ENCODE measurements around the gene PDCD6IP.
"Not testable (repeated sequence)": the region's sequence is repeated elsewhere in the genome, so short reads cannot be mapped to it uniquely, and the experiment has no call there.

Gene PDCD6IP

GRCh38 chr3:33831053-33831452 is 32.6 kb downstream of the PDCD6IP start:
- Histone ChIP-seq H3K36me3 (ENCODE audit: insufficient read depth) (no peaks in the 10 kb centered on the region), H3K27ac (no peak overlapping the region)
- no peak for TF ChIP-seq CTCF (conservative IDR thresholded peaks at IDR 0.05; ENCODE audit: low read depth, low read length)

GRCh38 chr3:33833408-33834095 is 35.1 kb downstream of the PDCD6IP start:
- Histone ChIP-seq H3K4me1 (ENCODE audit: low read depth, poor library complexity, severe bottlenecking) (no peaks in the 10 kb centered on the region), H3K4me3 (IDR thresholded peaks at IDR 0.05; ENCODE audit: insufficient read depth, low read depth, low read length) (no peak overlapping the region), H2AFZ (ENCODE audit: low read depth) (no peak overlapping the region), H4K20me1 (ENCODE audit: insufficient read depth) (no peaks in the 10 kb centered on the region), H3K79me2 (ENCODE audit: insufficient read depth, low read depth) (no peaks in the 10 kb centered on the region), H3K9ac (no peak overlapping the region), H3K36me3 (ENCODE audit: insufficient read depth) (no peaks in the 10 kb centered on the region), H3K27ac (no peak overlapping the region), H3K27me3 (ENCODE audit: insufficient read depth, low read depth) (no peaks in the 10 kb centered on the region), H3K4me2 (no peak overlapping the region)
- no peak for TF ChIP-seq CTCF (conservative IDR thresholded peaks at IDR 0.05; ENCODE audit: low read depth, low read length)

More at GRCh38 chr3:33831053-33831452, 32.6 kb downstream of the PDCD6IP start:
- H3K4me3 ChIP-seq (IDR thresholded peaks at IDR 0.05; ENCODE audit: insufficient read depth, low read depth, low read length) = no peak overlapping the region
- H4K20me1 ChIP-seq (ENCODE audit: insufficient read depth) = no peaks in the 10 kb centered on the region
- no peaks in the 10 kb centered on the region for H3K4me1 ChIP-seq (ENCODE audit: low read depth, poor library complexity, severe bottlenecking)
- H2AFZ ChIP-seq (ENCODE audit: low read depth) = no peak overlapping the region
- no peak overlapping the region for H3K9ac ChIP-seq
- no peak overlapping the region for H3K4me2 ChIP-seq
- no peaks in the 10 kb centered on the region for H3K79me2 ChIP-seq (ENCODE audit: insufficient read depth, low read depth)
- H3K27me3 ChIP-seq (ENCODE audit: insufficient read depth, low read depth) = no peaks in the 10 kb centered on the region

- Histone ChIP-seq H3K4me3 (IDR thresholded peaks at IDR 0.05; ENCODE audit: insufficient read depth, low read depth, low read length) (no peak overlapping the region), H3K36me3 (ENCODE audit: insufficient read depth) (no peaks in the 10 kb centered on the region), H3K4me1 (ENCODE audit: low read depth, poor library complexity, severe bottlenecking) (no peaks in the 10 kb centered on the region), H4K20me1 (ENCODE audit: insufficient read depth) (no peaks in the 10 kb centered on the region), H3K9ac (no peak overlapping the region), H3K27me3 (ENCODE audit: insufficient read depth, low read depth) (no peaks in the 10 kb centered on the region), H3K4me2 (no peak overlapping the region), H2AFZ (ENCODE audit: low read depth) (no peak overlapping the region), H3K79me2 (ENCODE audit: insufficient read depth, low read depth) (no peaks in the 10 kb centered on the region), H3K27ac (no peak overlapping the region)
- TF ChIP-seq CTCF (conservative IDR thresholded peaks at IDR 0.05; ENCODE audit: low read depth, low read length) = no peak
Observed at GRCh38 chr3:33834096-33834453, 35.6 kb downstream of the PDCD6IP start.

- not testable (repeated sequence) for H3K27ac ChIP-seq; H2AFZ ChIP-seq (ENCODE audit: low read depth); H3K4me3 ChIP-seq (IDR thresholded peaks at IDR 0.05; ENCODE audit: insufficient read depth, low read depth, low read length); H4K20me1 ChIP-seq (ENCODE audit: insufficient read depth); H3K79me2 ChIP-seq (ENCODE audit: insufficient read depth, low read depth); H3K9ac ChIP-seq; H3K4me1 ChIP-seq (ENCODE audit: low read depth, poor library complexity, severe bottlenecking); H3K4me2 ChIP-seq; H3K27me3 ChIP-seq (ENCODE audit: insufficient read depth, low read depth); H3K36me3 ChIP-seq (ENCODE audit: insufficient read depth)
Observed at GRCh38 chr3:33837182-33837581, 38.8 kb downstream of the PDCD6IP start.

GRCh38 chr3:33839283-33839682 is 40.9 kb downstream of the PDCD6IP start:
- Histone ChIP-seq H4K20me1 (ENCODE audit: insufficient read depth) (no peaks in the 10 kb centered on the region), H3K27me3 (ENCODE audit: insufficient read depth, low read depth) (no peaks in the 10 kb centered on the region), H3K79me2 (ENCODE audit: insufficient read depth, low read depth) (no peaks in the 10 kb centered on the region), H3K4me1 (ENCODE audit: low read depth, poor library complexity, severe bottlenecking) (no peaks in the 10 kb centered on the region), H3K9ac (no peak overlapping the region), H3K27ac (no peak overlapping the region), H3K4me2 (no peak overlapping the region), H3K4me3 (IDR thresholded peaks at IDR 0.05; ENCODE audit: insufficient read depth, low read depth, low read length) (no peak overlapping the region), H2AFZ (ENCODE audit: low read depth) (no peak overlapping the region), H3K36me3 (ENCODE audit: insufficient read depth) (no peaks in the 10 kb centered on the region)
- TF ChIP-seq CTCF (conservative IDR thresholded peaks at IDR 0.05; ENCODE audit: low read depth, low read length) = no peak
